SK-N-SH treated with all-trans-retinoic acid at 6 μM for 48 hours (cell line): ENCODE data around the gene CATSPERB.
"Not testable (repeated sequence)": the region's sequence is repeated elsewhere in the genome, so short reads cannot be mapped to it uniquely, and the experiment has no call there.

ENCODE experiments used
- ATAC-seq: fragments of 200-7000 bp; cut with Tn5 transposase; 3 replicates; pipeline ENCODE4 v1.9.1; 2020; ENCODE audit warnings: mild to moderate bottlenecking, moderate library complexity
- ARNTL ChIP-seq: fragments of 450-650 bp; formaldehyde crosslinking; IDR thresholded peaks from 2 replicates; pipeline ENCODE4 v1.5.0; 2020; ENCODE audit warnings: low read depth, mild to moderate bottlenecking, moderate library complexity, borderline replicate concordance
- BACH2 ChIP-seq: fragments of 250-450 bp; sonication (Bioruptor Pico); IDR thresholded peaks from 2 replicates; pipeline ENCODE4 v1.9.0; 2021; ENCODE audit warnings: mild to moderate bottlenecking, borderline replicate concordance
- ESRRG ChIP-seq: fragments of 250-450 bp; sonication (Bioruptor Pico); IDR thresholded peaks from 2 replicates; pipeline ENCODE4 v1.6.1; 2021; ENCODE audit warnings: mild to moderate bottlenecking
- GLIS3 ChIP-seq: fragments of 250-450 bp; sonication (Bioruptor Pico); IDR thresholded peaks from 2 replicates; pipeline ENCODE4 v1.5.0; 2020; ENCODE audit warnings: mild to moderate bottlenecking, moderate library complexity
- ISL1 ChIP-seq: fragments of 250-450 bp; sonication (Bioruptor Pico); IDR thresholded peaks from 2 replicates; pipeline ENCODE4 v2.1.2; 2022; ENCODE audit warnings: mild to moderate bottlenecking, moderate library complexity
- OSR1 ChIP-seq: fragments of 250-450 bp; sonication (Bioruptor Pico); IDR thresholded peaks from 2 replicates; pipeline ENCODE4 v1.8.0; 2022; ENCODE audit warnings: moderate library complexity, mild to moderate bottlenecking, inconsistent platforms
- PPARA ChIP-seq: fragments of 250-450 bp; sonication (Bioruptor Pico); IDR thresholded peaks from 2 replicates; pipeline ENCODE4 v1.5.0; 2020; ENCODE audit warnings: mild to moderate bottlenecking, borderline replicate concordance
- RARB ChIP-seq: fragments of 250-450 bp; sonication (Bioruptor Pico); IDR thresholded peaks from 2 replicates; pipeline ENCODE4 v1.8.0; 2021; ENCODE audit warnings: mild to moderate bottlenecking, moderate library complexity
- SNAI2 ChIP-seq: fragments of 250-450 bp; sonication (Bioruptor Pico); IDR thresholded peaks from 2 replicates; pipeline ENCODE4 v1.5.0; 2020; ENCODE audit warnings: mild to moderate bottlenecking, moderate library complexity
- TCF4 ChIP-seq: fragments of 250-450 bp; sonication (Bioruptor Pico); IDR thresholded peaks from 2 replicates; pipeline ENCODE4 v1.8.0; 2021; ENCODE audit warnings: mild to moderate bottlenecking, moderate library complexity, borderline replicate concordance
- TOX ChIP-seq: fragments of 250-450 bp; sonication (Bioruptor Pico); IDR thresholded peaks from 2 replicates; pipeline ENCODE4 v1.8.0; 2021; ENCODE audit warnings: mild to moderate bottlenecking, moderate library complexity, borderline replicate concordance
- ZC3H10 ChIP-seq: fragments of 250-450 bp; sonication (Bioruptor Pico); IDR thresholded peaks from 2 replicates; pipeline ENCODE4 v1.5.1; 2021; ENCODE audit warnings: mild to moderate bottlenecking, moderate library complexity
- ZFP3 ChIP-seq: fragments of 250-450 bp; sonication (Bioruptor Pico); IDR thresholded peaks from 2 replicates; pipeline ENCODE4 v1.5.0; 2020; ENCODE audit warnings: mild to moderate bottlenecking, moderate library complexity
- ZFP30 ChIP-seq: fragments of 450-650 bp; formaldehyde crosslinking; IDR thresholded peaks from 2 replicates; pipeline ENCODE4 v1.5.0; 2022; ENCODE audit warnings: mild to moderate bottlenecking, moderate library complexity
- ZNF565 ChIP-seq: fragments of 450-650 bp; formaldehyde crosslinking; conservative IDR thresholded peaks from 2 replicates; pipeline ENCODE4 v1.5.0; 2020; ENCODE audit warnings: low read depth, mild to moderate bottlenecking, moderate library complexity
- ZNF70 ChIP-seq: fragments of 450-650 bp; formaldehyde crosslinking; IDR thresholded peaks from 2 replicates; pipeline ENCODE4 v1.5.0; 2020; ENCODE audit warnings: mild to moderate bottlenecking, moderate library complexity
- ZNF8 ChIP-seq: fragments of 450-650 bp; formaldehyde crosslinking; IDR thresholded peaks from 2 replicates; pipeline ENCODE4 v1.5.0; 2020; ENCODE audit warnings: mild to moderate bottlenecking, moderate library complexity
- TF ChIP-seq, protein P1 (sequence below): fragments of 250-450 bp; sonication (Bioruptor Pico); IDR thresholded peaks from 2 replicates; pipeline ENCODE4 v1.8.0; 2020; ENCODE audit warnings: mild to moderate bottlenecking, moderate library complexity, borderline replicate concordance
- TF ChIP-seq, protein P2 (sequence below): fragments of 250-450 bp; sonication (Bioruptor Pico); IDR thresholded peaks from 2 replicates; pipeline ENCODE4 v1.8.0; 2021; ENCODE audit warnings: low read depth, mild to moderate bottlenecking, moderate library complexity, borderline replicate concordance
- TF ChIP-seq, protein P3 (sequence below): fragments of 250-450 bp; sonication (Bioruptor Pico); IDR thresholded peaks from 2 replicates; pipeline ENCODE4 v1.5.1; 2021; ENCODE audit warnings: mild to moderate bottlenecking, moderate library complexity

CATSPERB gene

DNA sequence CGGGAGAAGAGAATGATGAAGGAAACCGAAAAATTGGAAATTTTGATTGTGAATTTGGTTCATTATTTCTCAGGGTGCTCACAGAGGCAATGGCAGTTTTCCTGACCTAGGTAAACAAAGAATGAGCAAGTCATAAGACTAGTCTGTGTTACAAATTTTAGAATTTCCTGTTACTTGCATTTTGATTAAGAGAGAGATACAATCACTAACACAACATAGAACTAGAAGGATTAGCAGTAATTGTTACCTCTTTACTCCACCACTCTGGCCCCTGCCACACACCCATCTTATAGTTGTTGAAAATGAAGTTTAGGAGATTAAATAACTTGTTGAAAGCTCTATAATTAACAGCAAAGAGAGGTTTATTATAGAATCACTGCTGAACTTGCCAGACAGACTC lies 62.0 kb downstream of the CATSPERB start:
- ATAC-seq: no peak
- no peak for TF ChIP-seq SNAI2 (CRISPR knock-in tag)

DNA sequence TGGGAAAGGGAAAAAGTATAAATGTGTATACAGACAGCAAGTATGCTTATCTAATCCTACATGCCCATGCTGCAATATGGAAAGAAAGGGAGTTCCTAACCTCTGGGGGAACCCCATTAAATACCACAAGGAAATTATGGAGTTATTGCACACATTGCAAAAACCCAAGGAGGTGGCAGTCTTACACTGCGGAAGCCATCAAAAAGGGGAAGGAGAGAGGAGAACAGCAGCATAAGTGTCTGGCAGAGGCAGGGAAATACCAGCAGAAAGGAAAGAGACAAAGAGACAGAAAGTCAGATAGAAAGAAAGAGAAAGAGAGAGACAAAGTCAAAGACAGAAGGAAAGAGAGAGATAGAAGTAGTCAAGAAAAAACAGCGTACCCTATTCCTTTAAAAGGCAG lies 64.8 kb downstream of the CATSPERB start:
- ATAC-seq: not testable (repeated sequence)

DNA sequence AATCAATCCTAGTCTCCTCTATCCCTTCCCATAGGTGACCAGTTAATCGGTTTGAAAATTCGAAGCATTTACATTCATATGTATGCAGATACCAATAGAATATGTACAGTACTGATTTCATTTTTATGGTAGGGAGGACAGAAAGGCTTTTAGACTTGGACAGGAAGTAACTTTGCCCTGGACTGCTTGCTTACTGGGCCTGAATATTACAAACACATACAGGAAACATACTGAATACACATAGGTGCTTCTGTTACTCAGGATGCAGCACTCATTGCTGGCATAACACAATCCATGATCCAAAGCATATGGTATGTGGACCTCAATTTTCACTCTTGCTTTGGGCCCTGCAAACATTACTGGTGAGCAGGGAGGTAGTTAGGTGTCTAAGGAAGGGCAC lies 71.1 kb downstream of the CATSPERB start:
- ATAC-seq: no peak
- TF ChIP-seq OSR1 (CRISPR knock-in tag) (no peak), ESRRG (no peak), ZFP3 (CRISPR knock-in tag) (no peak), ISL1 (CRISPR knock-in tag) (no peak), ZC3H10 (no peak), ZFP30 (CRISPR knock-in tag) (no peak), ZNF565 (CRISPR knock-in tag) (no peak)
- TF ChIP-seq, protein P1, sequence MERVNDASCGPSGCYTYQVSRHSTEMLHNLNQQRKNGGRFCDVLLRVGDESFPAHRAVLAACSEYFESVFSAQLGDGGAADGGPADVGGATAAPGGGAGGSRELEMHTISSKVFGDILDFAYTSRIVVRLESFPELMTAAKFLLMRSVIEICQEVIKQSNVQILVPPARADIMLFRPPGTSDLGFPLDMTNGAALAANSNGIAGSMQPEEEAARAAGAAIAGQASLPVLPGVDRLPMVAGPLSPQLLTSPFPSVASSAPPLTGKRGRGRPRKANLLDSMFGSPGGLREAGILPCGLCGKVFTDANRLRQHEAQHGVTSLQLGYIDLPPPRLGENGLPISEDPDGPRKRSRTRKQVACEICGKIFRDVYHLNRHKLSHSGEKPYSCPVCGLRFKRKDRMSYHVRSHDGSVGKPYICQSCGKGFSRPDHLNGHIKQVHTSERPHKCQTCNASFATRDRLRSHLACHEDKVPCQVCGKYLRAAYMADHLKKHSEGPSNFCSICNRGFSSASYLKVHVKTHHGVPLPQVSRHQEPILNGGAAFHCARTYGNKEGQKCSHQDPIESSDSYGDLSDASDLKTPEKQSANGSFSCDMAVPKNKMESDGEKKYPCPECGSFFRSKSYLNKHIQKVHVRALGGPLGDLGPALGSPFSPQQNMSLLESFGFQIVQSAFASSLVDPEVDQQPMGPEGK: no peak
- TF ChIP-seq, protein P2, sequence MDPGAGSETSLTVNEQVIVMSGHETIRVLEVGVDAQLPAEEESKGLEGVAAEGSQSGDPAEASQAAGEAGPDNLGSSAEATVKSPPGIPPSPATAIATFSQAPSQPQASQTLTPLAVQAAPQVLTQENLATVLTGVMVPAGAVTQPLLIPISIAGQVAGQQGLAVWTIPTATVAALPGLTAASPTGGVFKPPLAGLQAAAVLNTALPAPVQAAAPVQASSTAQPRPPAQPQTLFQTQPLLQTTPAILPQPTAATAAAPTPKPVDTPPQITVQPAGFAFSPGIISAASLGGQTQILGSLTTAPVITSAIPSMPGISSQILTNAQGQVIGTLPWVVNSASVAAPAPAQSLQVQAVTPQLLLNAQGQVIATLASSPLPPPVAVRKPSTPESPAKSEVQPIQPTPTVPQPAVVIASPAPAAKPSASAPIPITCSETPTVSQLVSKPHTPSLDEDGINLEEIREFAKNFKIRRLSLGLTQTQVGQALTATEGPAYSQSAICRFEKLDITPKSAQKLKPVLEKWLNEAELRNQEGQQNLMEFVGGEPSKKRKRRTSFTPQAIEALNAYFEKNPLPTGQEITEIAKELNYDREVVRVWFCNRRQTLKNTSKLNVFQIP: no peak
- TF ChIP-seq, protein P3, sequence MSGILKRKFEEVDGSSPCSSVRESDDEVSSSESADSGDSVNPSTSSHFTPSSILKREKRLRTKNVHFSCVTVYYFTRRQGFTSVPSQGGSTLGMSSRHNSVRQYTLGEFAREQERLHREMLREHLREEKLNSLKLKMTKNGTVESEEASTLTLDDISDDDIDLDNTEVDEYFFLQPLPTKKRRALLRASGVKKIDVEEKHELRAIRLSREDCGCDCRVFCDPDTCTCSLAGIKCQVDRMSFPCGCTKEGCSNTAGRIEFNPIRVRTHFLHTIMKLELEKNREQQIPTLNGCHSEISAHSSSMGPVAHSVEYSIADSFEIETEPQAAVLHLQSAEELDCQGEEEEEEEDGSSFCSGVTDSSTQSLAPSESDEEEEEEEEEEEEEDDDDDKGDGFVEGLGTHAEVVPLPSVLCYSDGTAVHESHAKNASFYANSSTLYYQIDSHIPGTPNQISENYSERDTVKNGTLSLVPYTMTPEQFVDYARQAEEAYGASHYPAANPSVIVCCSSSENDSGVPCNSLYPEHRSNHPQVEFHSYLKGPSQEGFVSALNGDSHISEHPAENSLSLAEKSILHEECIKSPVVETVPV (CRISPR knock-in tag): no peak

DNA sequence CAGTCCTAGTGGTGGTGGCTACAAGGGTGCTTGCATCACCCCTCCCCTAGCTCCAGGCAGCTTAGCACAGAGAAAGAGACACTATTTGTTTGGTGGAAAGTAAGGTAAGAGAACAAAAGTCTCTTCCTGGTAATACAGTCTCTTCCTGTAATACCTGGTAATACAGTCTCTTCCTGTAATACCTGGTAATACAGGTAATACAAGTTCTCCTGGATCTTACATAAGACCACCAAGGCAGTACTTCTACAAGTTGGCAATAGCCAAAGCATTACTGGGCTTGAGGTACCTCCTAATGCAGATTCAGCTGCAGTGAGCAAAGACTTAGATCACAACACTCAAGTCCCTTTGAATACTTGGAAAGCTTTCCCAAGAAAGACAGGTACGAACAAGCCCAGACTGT lies 77.0 kb downstream of the CATSPERB start:
- no peak for ATAC-seq
- TF ChIP-seq OSR1 (CRISPR knock-in tag) (no peak), ZNF70 (CRISPR knock-in tag) (no peak), ZNF8 (no peak), ZFP30 (CRISPR knock-in tag) (no peak), ARNTL (no peak), BACH2 (CRISPR knock-in tag) (no peak), ZFP3 (CRISPR knock-in tag) (no peak), ESRRG (no peak), TCF4 (no peak), PPARA (no peak), ZC3H10 (no peak), RARB (no peak), TOX (no peak), SNAI2 (CRISPR knock-in tag) (no peak), GLIS3 (CRISPR knock-in tag) (no peak), ZNF565 (CRISPR knock-in tag) (no peak)
- TF ChIP-seq, protein P2: no peak
- TF ChIP-seq, protein P1: no peak
- TF ChIP-seq, protein P3 (CRISPR knock-in tag): no peak
